Neural progenitor cell (in vitro differentiated cells): ENCODE measurements around the gene TNFRSF21. TPM values are rescaled to one million over a fixed set of nuclear protein-coding genes. Genes with fewer than 3 reads are reported as not detected.

Experiments used
- DNase-seq: peaks from one replicate; pipeline ENCODE4 v3.0.0-alpha.2; 2016; ENCODE audit warnings: low spot score
- H2AFZ ChIP-seq: fragments of 200-600 bp; sonication (generic); replicated peaks from 2 replicates; pipeline ENCODE4 v1.6.1; 2016; ENCODE audit warnings: antibody characterized with exemption
- H3F3A ChIP-seq: fragments of 200-600 bp; sonication (generic); 2 replicates; pipeline ENCODE4 v1.6.1; 2016; ENCODE audit warnings: antibody characterized with exemption, low read depth
- H3K27ac ChIP-seq: fragments of 200-600 bp; sonication (generic); 2 replicates; pipeline ENCODE4 v1.5.1; 2016; ENCODE audit warnings: mild to moderate bottlenecking
- H3K27me3 ChIP-seq: fragments of 200-600 bp; sonication (generic); 2 replicates; pipeline ENCODE4 v1.6.1; 2016; ENCODE audit warnings: mild to moderate bottlenecking, moderate library complexity
- H3K36me3 ChIP-seq: fragments of 200-600 bp; sonication (generic); 2 replicates; pipeline ENCODE4 v1.5.1; 2016
- H3K4me1 ChIP-seq: fragments of 200-600 bp; sonication (generic); 2 replicates; pipeline ENCODE4 v1.6.1; 2016; ENCODE audit warnings: mixed run types
- H3K4me2 ChIP-seq: fragments of 200-600 bp; sonication (generic); 2 replicates; pipeline ENCODE4 v1.6.1; 2016
- H3K4me3 ChIP-seq: fragments of 200-600 bp; sonication (generic); 2 replicates; pipeline ENCODE4 v1.5.1; 2016
- H3K79me2 ChIP-seq: fragments of 200-600 bp; sonication (generic); 2 replicates; pipeline ENCODE4 v1.6.1; 2016; ENCODE audit warnings: low read depth
- H3K9ac ChIP-seq: fragments of 200-600 bp; sonication (generic); 2 replicates; pipeline ENCODE4 v1.6.1; 2016
- H3K9me3 ChIP-seq: fragments of 200-600 bp; sonication (generic); 2 replicates; pipeline ENCODE4 v1.5.1; 2016; ENCODE audit warnings: low read depth
- H4K20me1 ChIP-seq: fragments of 200-600 bp; sonication (generic); 2 replicates; pipeline ENCODE4 v1.6.1; 2016; ENCODE audit warnings: low read depth
- H3K27ac Mint-ChIP-seq: 3 replicates; pipeline ENCODE4 v1.8.0; 2021; ENCODE audit warnings: mixed read lengths
- H3K27me3 Mint-ChIP-seq: 2 replicates; pipeline ENCODE4 v1.8.0; 2022; ENCODE audit warnings: low read depth, mild to moderate bottlenecking, inconsistent platforms, moderate library complexity, mixed read lengths; ENCODE audit not compliant: insufficient read depth
- H3K36me3 Mint-ChIP-seq: 3 replicates; pipeline ENCODE4 v1.8.0; 2021; ENCODE audit warnings: mixed read lengths
- H3K4me1 Mint-ChIP-seq: 3 replicates; pipeline ENCODE4 v1.8.0; 2021; ENCODE audit warnings: mixed read lengths
- H3K4me3 Mint-ChIP-seq: 3 replicates; pipeline ENCODE4 v1.8.0; 2021; ENCODE audit warnings: mild to moderate bottlenecking, moderate library complexity, mixed read lengths
- H3K9me3 Mint-ChIP-seq: 3 replicates; pipeline ENCODE4 v1.8.0; 2020; ENCODE audit warnings: mixed read lengths
- CTCF ChIP-seq: fragments of 200-600 bp; sonication (generic); IDR thresholded peaks from 2 replicates; pipeline ENCODE4 v1.5.1; 2017; ENCODE audit warnings: antibody characterized with exemption, mild to moderate bottlenecking
- EZH2 ChIP-seq: fragments of 200-600 bp; sonication (generic); IDR thresholded peaks from 2 replicates; pipeline ENCODE4 v1.6.1; 2017; ENCODE audit warnings: antibody characterized with exemption, mild to moderate bottlenecking, moderate library complexity
- EZH2phosphoT487 ChIP-seq: fragments of 200-600 bp; sonication (generic); IDR thresholded peaks from 2 replicates; pipeline ENCODE4 v1.6.1; 2017; ENCODE audit warnings: antibody characterized with exemption
- total RNA-seq: library from RNA; depleted of rRNA; stranded (reverse); fragments of >200 nt; gene quantifications from 2 replicates; pipeline ENCODE4 v1.2.3, GENCODE V29; 2015; ENCODE audit warnings: low replicate concordance

Gene TNFRSF21
- total RNA-seq, 1 donor from 2014 or later, result 16.9 TPM

- H3K27ac Mint-ChIP-seq, result no peak overlapping the region
Measured at GRCh38 chr6:47343600-47343999, 33.9 kb upstream of the TNFRSF21 start.

GRCh38 chr6:47342824-47343223 lies 33.1 kb upstream of the TNFRSF21 start:
- Histone ChIP-seq H3F3A (no peaks in the 10 kb centered on the region), H3K27me3 (no peaks in the 10 kb centered on the region), H3K4me3 (no peak overlapping the region), H3K4me2 (no peak overlapping the region), H3K9ac (no peak overlapping the region), H3K79me2 (no peaks in the 10 kb centered on the region), H2AFZ (no peak overlapping the region), H3K4me1 (no peaks in the 10 kb centered on the region), H3K27ac (no peak overlapping the region), H3K36me3 (no peaks in the 10 kb centered on the region), H3K9me3 (no peaks in the 10 kb centered on the region), H4K20me1 (no peaks in the 10 kb centered on the region)
- no peaks in the 10 kb centered on the region for H3K36me3 Mint-ChIP-seq
- H3K4me3 Mint-ChIP-seq, result no peak overlapping the region
- no peaks in the 10 kb centered on the region for H3K9me3 Mint-ChIP-seq
- TF ChIP-seq CTCF (no peak), EZH2 (no peak), EZH2phosphoT487 (no peak)
- no peaks in the 10 kb centered on the region for H3K4me1 Mint-ChIP-seq
- DNase-seq, result no peak
- H3K27me3 Mint-ChIP-seq, result peaks cover 2% of the 10 kb centered on the region
- H3K27ac Mint-ChIP-seq, result no peak overlapping the region

More at GRCh38 chr6:47343600-47343999, 33.9 kb upstream of the TNFRSF21 start:
- H3K27me3 ChIP-seq, result no peaks in the 10 kb centered on the region
- Mint-ChIP-seq H3K9me3 (no peaks in the 10 kb centered on the region), H3K27me3 (peaks cover 2% of the 10 kb centered on the region), H3K36me3 (no peaks in the 10 kb centered on the region), H3K4me1 (no peaks in the 10 kb centered on the region), H3K4me3 (no peak overlapping the region)
- no peaks in the 10 kb centered on the region for H3K36me3 ChIP-seq
- no peaks in the 10 kb centered on the region for H3K79me2 ChIP-seq
- no peak overlapping the region for H3K9ac ChIP-seq
- no peak for TF ChIP-seq EZH2phosphoT487
- DNase-seq, result no peak
- H2AFZ ChIP-seq, result no peak overlapping the region
- no peaks in the 10 kb centered on the region for H3K4me1 ChIP-seq
- no peak overlapping the region for H3K4me2 ChIP-seq
- no peaks in the 10 kb centered on the region for H3F3A ChIP-seq
- no peaks in the 10 kb centered on the region for H3K9me3 ChIP-seq
- no peak overlapping the region for H3K27ac ChIP-seq
- H4K20me1 ChIP-seq, result no peaks in the 10 kb centered on the region
- no peak overlapping the region for H3K4me3 ChIP-seq

- Histone ChIP-seq H3F3A (no peaks in the 10 kb centered on the region), H3K4me2 (no peak overlapping the region), H3K9ac (no peak overlapping the region), H4K20me1 (no peaks in the 10 kb centered on the region), H3K27me3 (no peaks in the 10 kb centered on the region), H3K79me2 (no peaks in the 10 kb centered on the region), H3K9me3 (no peaks in the 10 kb centered on the region), H2AFZ (no peak overlapping the region), H3K27ac (no peak overlapping the region), H3K4me3 (no peak overlapping the region), H3K4me1 (peaks cover 8% of the 10 kb centered on the region), H3K36me3 (no peaks in the 10 kb centered on the region)
- no peaks in the 10 kb centered on the region for H3K36me3 Mint-ChIP-seq
- no peak for TF ChIP-seq EZH2phosphoT487
- no peak for TF ChIP-seq EZH2
- TF ChIP-seq CTCF, result no peak
- no peak for DNase-seq
- H3K27ac Mint-ChIP-seq, result no peak overlapping the region
- no peak overlapping the region for H3K4me3 Mint-ChIP-seq
- no peaks in the 10 kb centered on the region for H3K4me1 Mint-ChIP-seq
- H3K27me3 Mint-ChIP-seq, result no peaks in the 10 kb centered on the region
- no peaks in the 10 kb centered on the region for H3K9me3 Mint-ChIP-seq
Measured at GRCh38 chr6:47337519-47337918, 27.8 kb upstream of the TNFRSF21 start.

GRCh38 chr6:47336334-47336733 lies 26.6 kb upstream of the TNFRSF21 start:
- H3K4me1 ChIP-seq, result peaks cover 8% of the 10 kb centered on the region
- no peak overlapping the region for H3K9ac ChIP-seq
- TF ChIP-seq CTCF (no peak), EZH2phosphoT487 (no peak), EZH2 (no peak)
- H3K27me3 ChIP-seq, result no peaks in the 10 kb centered on the region
- no peak overlapping the region for H3K4me3 Mint-ChIP-seq
- no peak overlapping the region for H3K27ac Mint-ChIP-seq
- no peaks in the 10 kb centered on the region for H3K36me3 Mint-ChIP-seq
- no peaks in the 10 kb centered on the region for H3K36me3 ChIP-seq
- H3K9me3 Mint-ChIP-seq, result peaks cover 10% of the 10 kb centered on the region
- H3K27ac ChIP-seq, result no peak overlapping the region
- H4K20me1 ChIP-seq, result no peaks in the 10 kb centered on the region
- no peak overlapping the region for H3K4me2 ChIP-seq
- H2AFZ ChIP-seq, result no peak overlapping the region
- H3F3A ChIP-seq, result no peaks in the 10 kb centered on the region
- H3K9me3 ChIP-seq, result no peaks in the 10 kb centered on the region
- DNase-seq, result no peak
- no peaks in the 10 kb centered on the region for H3K4me1 Mint-ChIP-seq
- no peaks in the 10 kb centered on the region for H3K27me3 Mint-ChIP-seq
- no peak overlapping the region for H3K4me3 ChIP-seq
- no peaks in the 10 kb centered on the region for H3K79me2 ChIP-seq
